K562 (cell line): ENCODE data around the gene DUSP9. TPM values are rescaled to one million over a fixed set of nuclear protein-coding genes. Genes with fewer than 3 reads are reported as not detected.

Experiments used
- polyA plus RNA-seq, 8 experiments: library from polyadenylated mRNA; depleted of rRNA in 4 of 8; stranded (reverse) in 5 of 8; unstranded in 3 of 8; fragments of >200 nt; fragmentation: Nextera tagmentation in 2 of 8; fragmentation: Illumina TruSeq in 1 of 8; extraction: Ambion mirVana in 2 of 8; extraction: Trizol in 1 of 8; gene quantifications; 2 replicates each; pipeline versions ENCODE4 v1.2.1 to v1.2.3, GENCODE V29; 2011 to 2014; ENCODE audit warnings: inconsistent platforms in 1 of 8, missing spikeins in 1 of 8
- small RNA-seq: library from RNA; depleted of rRNA; stranded (forward); fragments of <200 nt; gene quantifications from one replicate; pipeline ENCODE3, GENCODE V24; 2014
- total RNA-seq, 7 experiments: library from RNA; depleted of rRNA in 6 of 7; stranded (reverse); fragments of >200 nt in 6 of 7; fragmentation: Illumina TruSeq in 2 of 7; extraction: Trizol in 2 of 7; gene quantifications; 2 replicates each; pipeline versions ENCODE4 v1.2.1 to v1.2.3, GENCODE V29; 2011 to 2021; ENCODE audit warnings: low replicate concordance in 1 of 7

DUSP9 gene
- total and polyA plus RNA-seq, 9 of the 15 experiments (the other 6 are each of a cell fraction or from before 2014, with no cell fraction given) = 0.11 to 14.1 (median 5.5) TPM

Small RNAs within 50 kb of the gene (small RNA-seq; reads per million reads assigned to genes)
- not detected for gene RN7SL687P

Other genes with a start within 250 kb of the DUSP9 start
Only the 7 nearest of the 17 such genes appear.
- gene ATP2B3, start 129.6 kb upstream of the DUSP9 start, total RNA-seq (2014; rRNA removed) = not detected in 2 replicates
- not detected in 2 replicates for gene ATP2B3, start 129.6 kb upstream of the DUSP9 start, total RNA-seq (2014; rRNA removed; fragmentation: Illumina TruSeq; extraction: Trizol)
- gene ATP2B3, start 129.6 kb upstream of the DUSP9 start, total RNA-seq (2015; rRNA removed; fragmentation: Illumina TruSeq; extraction: Trizol) = not detected in 2 replicates
- not detected in 2 replicates for gene ATP2B3, start 129.6 kb upstream of the DUSP9 start, total RNA-seq (2021)
- 0.04 TPM in 1 of 2 replicates, not detected in the other for gene ATP2B3, start 129.6 kb upstream of the DUSP9 start, polyA plus RNA-seq (2011; rRNA removed)
- not detected in 2 replicates for gene ATP2B3, start 129.6 kb upstream of the DUSP9 start, polyA plus RNA-seq (2014; fragmentation: Illumina TruSeq; extraction: Trizol)
- under 1 TPM in 1 of 2 experiments, not detected in 1; 0.04 TPM for gene ATP2B3, start 129.6 kb upstream of the DUSP9 start, polyA plus RNA-seq (2014; fragmentation: Nextera tagmentation; extraction: Ambion mirVana)
- 0.04 TPM in 1 of 2 replicates, not detected in the other for gene ATP2B3, start 129.6 kb upstream of the DUSP9 start, polyA plus RNA-seq (2014; rRNA removed)
- gene CCNQ, start 48.1 kb upstream of the DUSP9 start, total RNA-seq (2014; rRNA removed) = 53.8 and 59.5 TPM in 2 replicates
- 11.6 and 12.8 TPM in 2 replicates for gene CCNQ, start 48.1 kb upstream of the DUSP9 start, total RNA-seq (2014; rRNA removed; fragmentation: Illumina TruSeq; extraction: Trizol)
- gene CCNQ, start 48.1 kb upstream of the DUSP9 start, total RNA-seq (2015; rRNA removed; fragmentation: Illumina TruSeq; extraction: Trizol) = 27.0 and 30.0 TPM in 2 replicates
- gene CCNQ, start 48.1 kb upstream of the DUSP9 start, total RNA-seq (2021) = 25.3 and 28.5 TPM in 2 replicates
- gene CCNQ, start 48.1 kb upstream of the DUSP9 start, polyA plus RNA-seq (2011; rRNA removed) = 25.3 and 32.9 TPM in 2 replicates
- gene CCNQ, start 48.1 kb upstream of the DUSP9 start, polyA plus RNA-seq (2014; fragmentation: Illumina TruSeq; extraction: Trizol) = 18.0 and 18.2 TPM in 2 replicates
- 1 to 10 TPM in 1 of 2 experiments, under 1 TPM in 1; 0.92 to 1.6 TPM for gene CCNQ, start 48.1 kb upstream of the DUSP9 start, polyA plus RNA-seq (2014; fragmentation: Nextera tagmentation; extraction: Ambion mirVana)
- gene CCNQ, start 48.1 kb upstream of the DUSP9 start, polyA plus RNA-seq (2014; rRNA removed) = 35.9 and 47.3 TPM in 2 replicates
- 1.3 and 1.4 TPM in 2 replicates for gene PNCK, start 26.6 kb downstream of the DUSP9 start, total RNA-seq (2014; rRNA removed)
- gene PNCK, start 26.6 kb downstream of the DUSP9 start, total RNA-seq (2014; rRNA removed; fragmentation: Illumina TruSeq; extraction: Trizol) = 0.25 and 0.48 TPM in 2 replicates
- gene PNCK, start 26.6 kb downstream of the DUSP9 start, total RNA-seq (2015; rRNA removed; fragmentation: Illumina TruSeq; extraction: Trizol) = 0.51 and 0.79 TPM in 2 replicates
- gene PNCK, start 26.6 kb downstream of the DUSP9 start, total RNA-seq (2021) = 1.9 and 2.2 TPM in 2 replicates
- gene PNCK, start 26.6 kb downstream of the DUSP9 start, polyA plus RNA-seq (2011; rRNA removed) = 7.5 and 23.6 TPM in 2 replicates
- gene PNCK, start 26.6 kb downstream of the DUSP9 start, polyA plus RNA-seq (2014; fragmentation: Illumina TruSeq; extraction: Trizol) = 1.0 and 1.2 TPM in 2 replicates
- under 1 TPM in 1 of 2 experiments, not detected in 1; 0.13 TPM for gene PNCK, start 26.6 kb downstream of the DUSP9 start, polyA plus RNA-seq (2014; fragmentation: Nextera tagmentation; extraction: Ambion mirVana)
- gene PNCK, start 26.6 kb downstream of the DUSP9 start, polyA plus RNA-seq (2014; rRNA removed) = 1.7 and 2.5 TPM in 2 replicates
- 29.6 and 45.6 TPM in 2 replicates for gene SLC6A8, start 40.7 kb downstream of the DUSP9 start, total RNA-seq (2014; rRNA removed)
- 24.7 and 34.3 TPM in 2 replicates for gene SLC6A8, start 40.7 kb downstream of the DUSP9 start, total RNA-seq (2014; rRNA removed; fragmentation: Illumina TruSeq; extraction: Trizol)
- gene SLC6A8, start 40.7 kb downstream of the DUSP9 start, total RNA-seq (2015; rRNA removed; fragmentation: Illumina TruSeq; extraction: Trizol) = 30.3 and 31.0 TPM in 2 replicates
- gene SLC6A8, start 40.7 kb downstream of the DUSP9 start, total RNA-seq (2021) = 122 and 144 TPM in 2 replicates
- 139 and 294 TPM in 2 replicates for gene SLC6A8, start 40.7 kb downstream of the DUSP9 start, polyA plus RNA-seq (2011; rRNA removed)
- gene SLC6A8, start 40.7 kb downstream of the DUSP9 start, polyA plus RNA-seq (2014; fragmentation: Illumina TruSeq; extraction: Trizol) = 73.5 and 87.0 TPM in 2 replicates
- 1 to 10 TPM in 1 of 2 experiments, under 1 TPM in 1; 0.68 to 1.7 TPM for gene SLC6A8, start 40.7 kb downstream of the DUSP9 start, polyA plus RNA-seq (2014; fragmentation: Nextera tagmentation; extraction: Ambion mirVana)
- gene SLC6A8, start 40.7 kb downstream of the DUSP9 start, polyA plus RNA-seq (2014; rRNA removed) = 76.7 and 77.6 TPM in 2 replicates
- gene BCAP31, start 77.2 kb downstream of the DUSP9 start, total RNA-seq (2014; rRNA removed) = 156 and 184 TPM in 2 replicates
- 206 and 225 TPM in 2 replicates for gene BCAP31, start 77.2 kb downstream of the DUSP9 start, total RNA-seq (2014; rRNA removed; fragmentation: Illumina TruSeq; extraction: Trizol)
- 170 and 173 TPM in 2 replicates for gene BCAP31, start 77.2 kb downstream of the DUSP9 start, total RNA-seq (2015; rRNA removed; fragmentation: Illumina TruSeq; extraction: Trizol)
- gene BCAP31, start 77.2 kb downstream of the DUSP9 start, total RNA-seq (2021) = 261 and 262 TPM in 2 replicates
- 157 and 186 TPM in 2 replicates for gene BCAP31, start 77.2 kb downstream of the DUSP9 start, polyA plus RNA-seq (2011; rRNA removed)
- gene BCAP31, start 77.2 kb downstream of the DUSP9 start, polyA plus RNA-seq (2014; fragmentation: Illumina TruSeq; extraction: Trizol) = 188 and 219 TPM in 2 replicates
- gene BCAP31, start 77.2 kb downstream of the DUSP9 start, polyA plus RNA-seq (2014; fragmentation: Nextera tagmentation; extraction: Ambion mirVana) = 100 to 1,000 TPM; 562 to 683 TPM
- 175 and 176 TPM in 2 replicates for gene BCAP31, start 77.2 kb downstream of the DUSP9 start, polyA plus RNA-seq (2014; rRNA removed)
- gene ABCD1, start 77.7 kb downstream of the DUSP9 start, total RNA-seq (2014; rRNA removed) = 3.9 and 6.0 TPM in 2 replicates
- 0.80 and 1.4 TPM in 2 replicates for gene ABCD1, start 77.7 kb downstream of the DUSP9 start, total RNA-seq (2014; rRNA removed; fragmentation: Illumina TruSeq; extraction: Trizol)
- 2.8 and 3.1 TPM in 2 replicates for gene ABCD1, start 77.7 kb downstream of the DUSP9 start, total RNA-seq (2015; rRNA removed; fragmentation: Illumina TruSeq; extraction: Trizol)
- 6.9 and 7.1 TPM in 2 replicates for gene ABCD1, start 77.7 kb downstream of the DUSP9 start, total RNA-seq (2021)
- gene ABCD1, start 77.7 kb downstream of the DUSP9 start, polyA plus RNA-seq (2011; rRNA removed) = 1.6 and 3.8 TPM in 2 replicates
- gene ABCD1, start 77.7 kb downstream of the DUSP9 start, polyA plus RNA-seq (2014; fragmentation: Illumina TruSeq; extraction: Trizol) = 2.2 and 3.5 TPM in 2 replicates
- under 1 TPM; 0.07 to 0.18 TPM for gene ABCD1, start 77.7 kb downstream of the DUSP9 start, polyA plus RNA-seq (2014; fragmentation: Nextera tagmentation; extraction: Ambion mirVana)
- 3.8 and 5.2 TPM in 2 replicates for gene ABCD1, start 77.7 kb downstream of the DUSP9 start, polyA plus RNA-seq (2014; rRNA removed)
- 1.6 and 2.0 TPM in 2 replicates for gene PLXNB3, start 117.0 kb downstream of the DUSP9 start, total RNA-seq (2014; rRNA removed)
- gene PLXNB3, start 117.0 kb downstream of the DUSP9 start, total RNA-seq (2014; rRNA removed; fragmentation: Illumina TruSeq; extraction: Trizol) = 0.22 TPM in 1 of 2 replicates, not detected in the other
- gene PLXNB3, start 117.0 kb downstream of the DUSP9 start, total RNA-seq (2015; rRNA removed; fragmentation: Illumina TruSeq; extraction: Trizol) = 0.25 and 0.72 TPM in 2 replicates
- gene PLXNB3, start 117.0 kb downstream of the DUSP9 start, total RNA-seq (2021) = 1.6 TPM in 2 replicates
- gene PLXNB3, start 117.0 kb downstream of the DUSP9 start, polyA plus RNA-seq (2011; rRNA removed) = 1.5 and 2.4 TPM in 2 replicates
- gene PLXNB3, start 117.0 kb downstream of the DUSP9 start, polyA plus RNA-seq (2014; fragmentation: Illumina TruSeq; extraction: Trizol) = 0.40 and 0.50 TPM in 2 replicates
- not detected for gene PLXNB3, start 117.0 kb downstream of the DUSP9 start, polyA plus RNA-seq (2014; fragmentation: Nextera tagmentation; extraction: Ambion mirVana)
- 1.4 and 1.6 TPM in 2 replicates for gene PLXNB3, start 117.0 kb downstream of the DUSP9 start, polyA plus RNA-seq (2014; rRNA removed)